Neutrophil (primary cell): ENCODE results near the gene SLC25A48.

ENCODE experiments used
- H3K27ac ChIP-seq: fragments of 200-600 bp; sonication (generic); 2 replicates; pipeline ENCODE4 v1.5.1; 2016; ENCODE audit warnings: mild to moderate bottlenecking, moderate library complexity
- H3K27me3 ChIP-seq: fragments of 200-600 bp; sonication (generic); 2 replicates; pipeline ENCODE4 v1.6.0; 2016; ENCODE audit warnings: mild to moderate bottlenecking
- H3K36me3 ChIP-seq: fragments of 200-600 bp; sonication (generic); 2 replicates; pipeline ENCODE4 v1.5.1; 2017
- H3K4me1 ChIP-seq, 2 experiments: fragments of 200-600 bp in 1 of 2; sonication (generic) in 1 of 2; 1 replicate in 1 of 2; 2 replicates in 1 of 2; pipeline versions ENCODE4 v1.5.1 to v1.6.1; 2013 to 2016; ENCODE audit warnings: low read depth in 1 of 2, low read length in 1 of 2, mild to moderate bottlenecking in 1 of 2, moderate library complexity in 1 of 2; ENCODE audit not compliant: control insufficient read depth in 1 of 2, insufficient read depth in 1 of 2
- H3K4me3 ChIP-seq, 2 experiments: fragments of 200-600 bp in 1 of 2; sonication (generic) in 1 of 2; 1 replicate in 1 of 2; 2 replicates in 1 of 2; pipeline ENCODE4 v1.5.1; 2013 to 2016; ENCODE audit warnings: low read depth in 1 of 2, low read length in 1 of 2, mild to moderate bottlenecking in 1 of 2, moderate library complexity in 1 of 2
- H3K9me3 ChIP-seq: fragments of 200-600 bp; sonication (generic); 2 replicates; pipeline ENCODE4 v1.5.1; 2016
- CTCF ChIP-seq: fragments of 200-600 bp; sonication (generic); IDR thresholded peaks from 2 replicates; pipeline ENCODE4 v1.5.1; 2016; ENCODE audit warnings: antibody characterized with exemption

Gene SLC25A48

GRCh38 chr5:135867599-135867998 lies 33.1 kb downstream of the SLC25A48 start:
- no peaks in the 10 kb centered on the region for H3K9me3 ChIP-seq
- H3K4me1 ChIP-seq, result no peaks in the 10 kb centered on the region
- H3K27me3 ChIP-seq, result peaks cover 14% of the 10 kb centered on the region
- no peaks in the 10 kb centered on the region for H3K36me3 ChIP-seq
- no peak overlapping the region for H3K27ac ChIP-seq
- no peak overlapping the region for H3K4me3 ChIP-seq
- TF ChIP-seq CTCF, result no peak

- H3K36me3 ChIP-seq, result no peaks in the 10 kb centered on the region
- H3K27ac ChIP-seq, result no peak overlapping the region
- H3K27me3 ChIP-seq, result peaks cover 14% of the 10 kb centered on the region
- H3K4me1 ChIP-seq, result no peaks in the 10 kb centered on the region
- TF ChIP-seq CTCF, result no peak
- no peaks in the 10 kb centered on the region for H3K9me3 ChIP-seq
- no peak overlapping the region for H3K4me3 ChIP-seq
Observed at GRCh38 chr5:135868681-135869080, 34.2 kb downstream of the SLC25A48 start.

GRCh38 chr5:135869276-135869675 lies 34.8 kb downstream of the SLC25A48 start:
- no peak for TF ChIP-seq CTCF
- no peaks in the 10 kb centered on the region for H3K36me3 ChIP-seq

GRCh38 chr5:135869935-135870334 lies 35.5 kb downstream of the SLC25A48 start:
- Histone ChIP-seq H3K4me3 (no peak overlapping the region), H3K4me1 (no peaks in the 10 kb centered on the region), H3K27me3 (peaks cover 14% of the 10 kb centered on the region), H3K9me3 (no peaks in the 10 kb centered on the region), H3K27ac (no peak overlapping the region), H3K36me3 (no peaks in the 10 kb centered on the region)
- no peak for TF ChIP-seq CTCF

More at GRCh38 chr5:135869276-135869675, 34.8 kb downstream of the SLC25A48 start:
- Histone ChIP-seq H3K27me3 (peaks cover 14% of the 10 kb centered on the region), H3K9me3 (no peaks in the 10 kb centered on the region), H3K4me1 (no peaks in the 10 kb centered on the region), H3K4me3 (no peak overlapping the region), H3K27ac (no peak overlapping the region)

GRCh38 chr5:135871268-135871915 lies 36.9 kb downstream of the SLC25A48 start:
- Histone ChIP-seq H3K4me3 (no peak overlapping the region), H3K27me3 (peaks cover 14% of the 10 kb centered on the region), H3K9me3 (no peaks in the 10 kb centered on the region), H3K4me1 (no peaks in the 10 kb centered on the region), H3K36me3 (no peaks in the 10 kb centered on the region), H3K27ac (no peak overlapping the region)
- no peak for TF ChIP-seq CTCF
